A673 (cell line): ENCODE results near the gene MAML1.
"Not testable (repeated sequence)": the region's sequence is repeated elsewhere in the genome, so short reads cannot be mapped to it uniquely, and the experiment has no call there.

Source experiments
- EZH2 ChIP-seq: fragments of 200-600 bp; sonication (generic); IDR thresholded peaks from 2 replicates; pipeline ENCODE4 v1.6.1; 2017; ENCODE audit warnings: borderline replicate concordance, low read depth, mild to moderate bottlenecking, mixed read lengths, antibody characterized with exemption, low read length; ENCODE audit not compliant: poor library complexity, severe bottlenecking
- TF ChIP-seq, protein P1 (sequence below): fragments of 300-800, 200-600 bp; sonication (generic); conservative IDR thresholded peaks from 2 replicates; pipeline ENCODE4 v1.5.1; 2017; ENCODE audit warnings: low read depth, mild to moderate bottlenecking, antibody characterized with exemption, low read length, moderate library complexity, mixed read lengths

DNA sequence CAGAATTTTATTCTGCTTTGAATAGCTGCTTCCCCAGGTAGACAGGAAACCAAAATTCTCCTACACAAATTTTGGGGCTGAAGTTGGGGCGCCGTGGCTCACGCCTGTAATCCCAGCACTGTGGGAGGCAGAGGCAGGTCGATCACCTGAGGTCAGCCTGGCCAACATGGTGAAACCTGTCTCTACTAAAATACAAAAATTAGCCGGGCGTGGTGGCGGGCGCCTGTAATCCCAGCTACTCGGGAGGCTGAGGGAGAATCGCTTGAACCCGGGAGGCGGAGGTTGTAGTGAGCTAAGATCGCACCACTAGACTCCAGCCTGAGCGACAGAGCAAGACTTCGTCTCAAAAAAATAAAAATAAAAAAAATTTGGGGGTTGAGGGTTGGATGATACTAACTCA, 35.1 kb upstream of the MAML1 start:
- TF ChIP-seq, protein P1, sequence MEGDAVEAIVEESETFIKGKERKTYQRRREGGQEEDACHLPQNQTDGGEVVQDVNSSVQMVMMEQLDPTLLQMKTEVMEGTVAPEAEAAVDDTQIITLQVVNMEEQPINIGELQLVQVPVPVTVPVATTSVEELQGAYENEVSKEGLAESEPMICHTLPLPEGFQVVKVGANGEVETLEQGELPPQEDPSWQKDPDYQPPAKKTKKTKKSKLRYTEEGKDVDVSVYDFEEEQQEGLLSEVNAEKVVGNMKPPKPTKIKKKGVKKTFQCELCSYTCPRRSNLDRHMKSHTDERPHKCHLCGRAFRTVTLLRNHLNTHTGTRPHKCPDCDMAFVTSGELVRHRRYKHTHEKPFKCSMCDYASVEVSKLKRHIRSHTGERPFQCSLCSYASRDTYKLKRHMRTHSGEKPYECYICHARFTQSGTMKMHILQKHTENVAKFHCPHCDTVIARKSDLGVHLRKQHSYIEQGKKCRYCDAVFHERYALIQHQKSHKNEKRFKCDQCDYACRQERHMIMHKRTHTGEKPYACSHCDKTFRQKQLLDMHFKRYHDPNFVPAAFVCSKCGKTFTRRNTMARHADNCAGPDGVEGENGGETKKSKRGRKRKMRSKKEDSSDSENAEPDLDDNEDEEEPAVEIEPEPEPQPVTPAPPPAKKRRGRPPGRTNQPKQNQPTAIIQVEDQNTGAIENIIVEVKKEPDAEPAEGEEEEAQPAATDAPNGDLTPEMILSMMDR: not testable (repeated sequence)
- TF ChIP-seq EZH2: not testable (repeated sequence)
